ENCODE data around the gene PTPN4.

DNA sequence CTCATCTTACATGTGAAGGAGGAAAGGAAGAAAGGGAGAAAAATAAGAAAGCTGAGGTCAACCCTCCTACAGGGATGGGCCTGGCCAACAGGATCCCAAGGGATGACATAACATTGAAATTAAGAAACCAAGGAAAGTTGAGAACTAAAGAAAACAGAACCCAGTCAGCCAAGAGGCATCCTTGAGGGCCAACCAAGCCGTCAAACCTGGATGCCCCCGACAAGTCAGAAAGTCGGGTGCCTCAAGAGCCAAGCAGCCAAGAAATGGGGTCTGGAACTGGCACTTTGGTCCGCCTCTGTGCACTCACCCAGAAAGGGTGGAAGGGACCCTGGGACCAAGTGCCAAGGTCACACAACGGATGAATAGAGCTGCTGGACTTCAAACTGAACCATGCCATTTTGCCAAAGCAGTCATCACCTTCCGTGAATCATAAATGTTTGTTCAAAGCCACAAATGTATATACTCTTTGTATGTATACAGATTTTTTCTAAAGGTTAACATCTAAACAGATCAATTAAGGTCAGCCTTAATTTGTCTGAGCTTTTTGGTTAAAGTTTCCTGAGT is 27.0 kb upstream of the PTPN4 start:
- TF ChIP-seq KAT7 (CRISPR knock-in tag; IDR thresholded peaks at IDR 0.05; ENCODE audit: borderline replicate concordance) (no peak), ZFX (CRISPR knock-in tag; IDR thresholded peaks at IDR 0.05; ENCODE audit: low read depth) (no peak), ZNF432 (CRISPR knock-in tag; IDR thresholded peaks at IDR 0.05; ENCODE audit: borderline replicate concordance) (no peak), SCMH1 (CRISPR knock-in tag; IDR thresholded peaks at IDR 0.05; ENCODE audit: borderline replicate concordance) (no peak), MTF1 (CRISPR knock-in tag; IDR thresholded peaks at IDR 0.05) (no peak), CCAR2 (optimal IDR thresholded peaks at IDR 0.05; ENCODE audit: low read depth, low read length) (no peak), EZH2 (conservative IDR thresholded peaks at IDR 0.05; ENCODE audit: low read depth, low read length) (no peak), POLR2AphosphoS5 (IDR thresholded peaks at IDR 0.05; ENCODE audit: low read depth, low read length) (no peak), ZSCAN20 (CRISPR knock-in tag; IDR thresholded peaks at IDR 0.05; ENCODE audit: borderline replicate concordance) (no peak), SRSF1 (optimal IDR thresholded peaks at IDR 0.05; ENCODE audit: low read depth, low read length) (no peak)
- TF ChIP-seq, protein P1, sequence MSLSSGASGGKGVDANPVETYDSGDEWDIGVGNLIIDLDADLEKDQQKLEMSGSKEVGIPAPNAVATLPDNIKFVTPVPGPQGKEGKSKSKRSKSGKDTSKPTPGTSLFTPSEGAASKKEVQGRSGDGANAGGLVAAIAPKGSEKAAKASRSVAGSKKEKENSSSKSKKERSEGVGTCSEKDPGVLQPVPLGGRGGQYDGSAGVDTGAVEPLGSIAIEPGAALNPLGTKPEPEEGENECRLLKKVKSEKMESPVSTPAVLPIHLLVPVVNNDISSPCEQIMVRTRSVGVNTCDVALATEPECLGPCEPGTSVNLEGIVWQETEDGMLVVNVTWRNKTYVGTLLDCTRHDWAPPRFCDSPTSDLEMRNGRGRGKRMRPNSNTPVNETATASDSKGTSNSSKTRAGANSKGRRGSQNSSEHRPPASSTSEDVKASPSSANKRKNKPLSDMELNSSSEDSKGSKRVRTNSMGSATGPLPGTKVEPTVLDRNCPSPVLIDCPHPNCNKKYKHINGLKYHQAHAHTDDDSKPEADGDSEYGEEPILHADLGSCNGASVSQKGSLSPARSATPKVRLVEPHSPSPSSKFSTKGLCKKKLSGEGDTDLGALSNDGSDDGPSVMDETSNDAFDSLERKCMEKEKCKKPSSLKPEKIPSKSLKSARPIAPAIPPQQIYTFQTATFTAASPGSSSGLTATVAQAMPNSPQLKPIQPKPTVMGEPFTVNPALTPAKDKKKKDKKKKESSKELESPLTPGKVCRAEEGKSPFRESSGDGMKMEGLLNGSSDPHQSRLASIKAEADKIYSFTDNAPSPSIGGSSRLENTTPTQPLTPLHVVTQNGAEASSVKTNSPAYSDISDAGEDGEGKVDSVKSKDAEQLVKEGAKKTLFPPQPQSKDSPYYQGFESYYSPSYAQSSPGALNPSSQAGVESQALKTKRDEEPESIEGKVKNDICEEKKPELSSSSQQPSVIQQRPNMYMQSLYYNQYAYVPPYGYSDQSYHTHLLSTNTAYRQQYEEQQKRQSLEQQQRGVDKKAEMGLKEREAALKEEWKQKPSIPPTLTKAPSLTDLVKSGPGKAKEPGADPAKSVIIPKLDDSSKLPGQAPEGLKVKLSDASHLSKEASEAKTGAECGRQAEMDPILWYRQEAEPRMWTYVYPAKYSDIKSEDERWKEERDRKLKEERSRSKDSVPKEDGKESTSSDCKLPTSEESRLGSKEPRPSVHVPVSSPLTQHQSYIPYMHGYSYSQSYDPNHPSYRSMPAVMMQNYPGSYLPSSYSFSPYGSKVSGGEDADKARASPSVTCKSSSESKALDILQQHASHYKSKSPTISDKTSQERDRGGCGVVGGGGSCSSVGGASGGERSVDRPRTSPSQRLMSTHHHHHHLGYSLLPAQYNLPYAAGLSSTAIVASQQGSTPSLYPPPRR (CRISPR knock-in tag; IDR thresholded peaks at IDR 0.05; ENCODE audit: borderline replicate concordance): no peak
- TF ChIP-seq, protein P2, sequence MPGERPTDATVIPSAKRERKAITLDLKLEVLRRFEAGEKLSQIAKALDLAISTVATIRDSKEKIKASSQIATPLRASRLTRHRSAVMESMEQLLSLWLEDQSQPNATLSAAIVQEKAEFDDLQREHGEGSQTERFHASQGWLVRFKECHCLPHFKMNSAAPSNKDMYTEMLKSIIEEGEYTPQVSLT (CRISPR knock-in tag; IDR thresholded peaks at IDR 0.05; ENCODE audit: borderline replicate concordance, low read depth): no peak
- TF ChIP-seq, protein P3, sequence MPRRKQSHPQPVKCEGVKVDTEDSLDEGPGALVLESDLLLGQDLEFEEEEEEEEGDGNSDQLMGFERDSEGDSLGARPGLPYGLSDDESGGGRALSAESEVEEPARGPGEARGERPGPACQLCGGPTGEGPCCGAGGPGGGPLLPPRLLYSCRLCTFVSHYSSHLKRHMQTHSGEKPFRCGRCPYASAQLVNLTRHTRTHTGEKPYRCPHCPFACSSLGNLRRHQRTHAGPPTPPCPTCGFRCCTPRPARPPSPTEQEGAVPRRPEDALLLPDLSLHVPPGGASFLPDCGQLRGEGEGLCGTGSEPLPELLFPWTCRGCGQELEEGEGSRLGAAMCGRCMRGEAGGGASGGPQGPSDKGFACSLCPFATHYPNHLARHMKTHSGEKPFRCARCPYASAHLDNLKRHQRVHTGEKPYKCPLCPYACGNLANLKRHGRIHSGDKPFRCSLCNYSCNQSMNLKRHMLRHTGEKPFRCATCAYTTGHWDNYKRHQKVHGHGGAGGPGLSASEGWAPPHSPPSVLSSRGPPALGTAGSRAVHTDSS (CRISPR knock-in tag; conservative IDR thresholded peaks at IDR 0.05): no peak

All from HepG2 (cell line).